NOMO-1 treated with DMSO at 0.1 percent for 48 hours (cell line): ENCODE results near the gene CRISPLD2.

Experiments used
- DNase-seq: peaks from one replicate; lab custom pipeline; 2025; ENCODE audit not compliant: unreplicated experiment; lab: John Stamatoyannopoulos, UW

The CRISPLD2 gene

GRCh38 chr16:84899414-84899813 lies 79.6 kb downstream of the CRISPLD2 start:
- no peak for DNase-seq

- no peak for DNase-seq
Observed at GRCh38 chr16:84905965-84906460, 86.2 kb downstream of the CRISPLD2 start.

- DNase-seq = no peak
Observed at GRCh38 chr16:84907051-84907450, 87.3 kb downstream of the CRISPLD2 start.

- DNase-seq = no peak
Observed at GRCh38 chr16:84907575-84907974, 87.8 kb downstream of the CRISPLD2 start.

GRCh38 chr16:84909476-84910085 lies 89.8 kb downstream of the CRISPLD2 start:
- no peak for DNase-seq

GRCh38 chr16:84911486-84912216 lies 91.9 kb downstream of the CRISPLD2 start:
- peak; percentile 89 for DNase-seq

- DNase-seq = no peak
Observed at GRCh38 chr16:84913315-84913714, 93.5 kb downstream of the CRISPLD2 start.

- no peak for DNase-seq
Observed at GRCh38 chr16:84914273-84914672, 94.5 kb downstream of the CRISPLD2 start.

GRCh38 chr16:84916178-84916577 lies 96.4 kb downstream of the CRISPLD2 start:
- no peak for DNase-seq

- DNase-seq = no peak
Observed at GRCh38 chr16:84916850-84917249, 97.1 kb downstream of the CRISPLD2 start.

- DNase-seq = no peak
Observed at GRCh38 chr16:84917492-84917891, 97.7 kb downstream of the CRISPLD2 start.

- no peak for DNase-seq
Observed at GRCh38 chr16:84918006-84918909, 98.5 kb downstream of the CRISPLD2 start.

GRCh38 chr16:84919269-84919668 lies 99.5 kb downstream of the CRISPLD2 start:
- no peak for DNase-seq

GRCh38 chr16:84919708-84920107 lies 99.9 kb downstream of the CRISPLD2 start:
- DNase-seq = no peak

GRCh38 chr16:84920333-84920732 lies 100.5 kb downstream of the CRISPLD2 start:
- no peak for DNase-seq

- DNase-seq = no peak
Observed at GRCh38 chr16:84922351-84923120, 102.8 kb downstream of the CRISPLD2 start.

- no peak for DNase-seq
Observed at GRCh38 chr16:84924331-84925091, 104.7 kb downstream of the CRISPLD2 start.

- peak; percentile 47 for DNase-seq
Observed at GRCh38 chr16:84925092-84925772, 105.4 kb downstream of the CRISPLD2 start.

GRCh38 chr16:84925773-84926372 lies 106.1 kb downstream of the CRISPLD2 start:
- no peak for DNase-seq
